WTC11 (cell line): ENCODE measurements around the gene VPS41.

Experiments
- CTCF ChIP-seq: fragments of 200-600 bp; IDR thresholded peaks from 2 replicates; pipeline ENCODE4 v1.8.0; 2022; ENCODE audit warnings: antibody characterized with exemption
- NR1H2 ChIP-seq: sonication (generic); formaldehyde crosslinking; IDR thresholded peaks from 2 replicates; pipeline ENCODE4 v1.9.0; 2021; ENCODE audit warnings: mild to moderate bottlenecking, moderate library complexity, missing genetic modification reagents

GRCh38 chr7:38938001-38938485 is 29.1 kb upstream of the VPS41 start:
- no peak for TF ChIP-seq CTCF
- no peak for TF ChIP-seq NR1H2 (CRISPR knock-in tag)
